Caco-2 (cell line): ENCODE results near the gene SLC4A1. TPM values are rescaled to one million over a fixed set of nuclear protein-coding genes. Genes with fewer than 3 reads are reported as not detected.

ENCODE experiments used
- BruUV-seq: library from RNA; stranded (reverse); fragments of 400-500 nt; replicated peaks from 2 replicates; lab custom pipeline; 2021; lab: Mats Ljungman, UMichigan
- CTCF ChIA-PET: fragments of 300-600 bp; sonication (Branson Sonifier 250); formaldehyde crosslinking; loops from one replicate; lab custom pipeline; 2022; ENCODE audit warnings: antibody characterized with exemption; lab: Charles Lee
- POLR2A ChIA-PET: fragments of 300-600 bp; sonication (Branson Sonifier 250); formaldehyde crosslinking; loops from one replicate; lab custom pipeline; 2022; ENCODE audit warnings: antibody characterized with exemption; lab: Charles Lee
- DNase-seq, 2 experiments: peaks; one replicate each; pipeline versions ENCODE4 v3.0.0 to v3.0.0-alpha.2; 2020 to 2022
- H3K27me3 ChIP-seq: replicated peaks from 2 replicates; pipeline ENCODE4 v1.6.0; 2011; ENCODE audit warnings: low read length; ENCODE audit not compliant: control insufficient read depth, insufficient read depth
- H3K36me3 ChIP-seq: 2 replicates; pipeline ENCODE4 v1.5.1; 2011; ENCODE audit warnings: low read length; ENCODE audit not compliant: control insufficient read depth, insufficient read depth
- H3K4me1 ChIP-seq: fragments of 250-450 bp; sonication (Bioruptor Pico); 2 replicates; pipeline ENCODE4 v1.5.1; 2020; ENCODE audit warnings: mild to moderate bottlenecking
- H3K4me3 ChIP-seq: 2 replicates; pipeline ENCODE4 v1.5.1; 2011; ENCODE audit warnings: low read depth, mild to moderate bottlenecking, control low read depth, low read length
- H3K9me3 ChIP-seq: fragments of 250-450 bp; sonication (Bioruptor Pico); 2 replicates; pipeline ENCODE4 v1.5.1; 2020; ENCODE audit warnings: mild to moderate bottlenecking, moderate library complexity
- H3K27ac Mint-ChIP-seq: one replicate; pipeline ENCODE4 v1.8.0; 2022; ENCODE audit warnings: mixed read lengths; ENCODE audit not compliant: unreplicated experiment
- H3K27me3 Mint-ChIP-seq: one replicate; pipeline ENCODE4 v1.8.0; 2022; ENCODE audit warnings: mixed read lengths; ENCODE audit not compliant: insufficient read depth, unreplicated experiment
- H3K36me3 Mint-ChIP-seq: one replicate; pipeline ENCODE4 v1.8.0; 2022; ENCODE audit warnings: mild to moderate bottlenecking, mixed read lengths; ENCODE audit not compliant: insufficient read depth, unreplicated experiment
- H3K4me1 Mint-ChIP-seq: one replicate; pipeline ENCODE4 v1.8.0; 2022; ENCODE audit warnings: low read depth, mixed read lengths; ENCODE audit not compliant: unreplicated experiment
- H3K4me3 Mint-ChIP-seq: one replicate; pipeline ENCODE4 v1.8.0; 2022; ENCODE audit warnings: mild to moderate bottlenecking, moderate library complexity, mixed read lengths; ENCODE audit not compliant: unreplicated experiment
- H3K9me3 Mint-ChIP-seq: one replicate; pipeline ENCODE4 v1.8.0; 2022; ENCODE audit warnings: mixed read lengths; ENCODE audit not compliant: unreplicated experiment
- intact Hi-C: fragments of 100-400 bp; cut with micrococcal nuclease; formaldehyde crosslinking; loops from one replicate; pipeline ENCODE4 v1.10.0; 2022; ENCODE audit not compliant: unreplicated experiment
- total RNA-seq: library from RNA; stranded (reverse); gene quantifications from 2 replicates; pipeline ENCODE4 v1.2.3, GENCODE V29; 2022
- TF ChIP-seq, protein P1 (sequence below), 2 experiments: fragments of 200-600 bp in 1 of 2; IDR thresholded peaks; 1 replicate in 1 of 2; 2 replicates in 1 of 2; pipeline versions ENCODE4 v1.5.1 to v1.8.0; 2011 to 2022; ENCODE audit warnings: antibody characterized with exemption in 1 of 2, control low read depth in 1 of 2, inconsistent platforms in 1 of 2, low read depth in 1 of 2, low read length in 1 of 2, mild to moderate bottlenecking in 1 of 2, moderate library complexity in 1 of 2; ENCODE audit not compliant: insufficient read depth in 1 of 2, severe bottlenecking in 1 of 2, unreplicated experiment in 1 of 2

The SLC4A1 gene
- total RNA-seq, 1 experiment from 2014 or later, result not detected

DNA sequence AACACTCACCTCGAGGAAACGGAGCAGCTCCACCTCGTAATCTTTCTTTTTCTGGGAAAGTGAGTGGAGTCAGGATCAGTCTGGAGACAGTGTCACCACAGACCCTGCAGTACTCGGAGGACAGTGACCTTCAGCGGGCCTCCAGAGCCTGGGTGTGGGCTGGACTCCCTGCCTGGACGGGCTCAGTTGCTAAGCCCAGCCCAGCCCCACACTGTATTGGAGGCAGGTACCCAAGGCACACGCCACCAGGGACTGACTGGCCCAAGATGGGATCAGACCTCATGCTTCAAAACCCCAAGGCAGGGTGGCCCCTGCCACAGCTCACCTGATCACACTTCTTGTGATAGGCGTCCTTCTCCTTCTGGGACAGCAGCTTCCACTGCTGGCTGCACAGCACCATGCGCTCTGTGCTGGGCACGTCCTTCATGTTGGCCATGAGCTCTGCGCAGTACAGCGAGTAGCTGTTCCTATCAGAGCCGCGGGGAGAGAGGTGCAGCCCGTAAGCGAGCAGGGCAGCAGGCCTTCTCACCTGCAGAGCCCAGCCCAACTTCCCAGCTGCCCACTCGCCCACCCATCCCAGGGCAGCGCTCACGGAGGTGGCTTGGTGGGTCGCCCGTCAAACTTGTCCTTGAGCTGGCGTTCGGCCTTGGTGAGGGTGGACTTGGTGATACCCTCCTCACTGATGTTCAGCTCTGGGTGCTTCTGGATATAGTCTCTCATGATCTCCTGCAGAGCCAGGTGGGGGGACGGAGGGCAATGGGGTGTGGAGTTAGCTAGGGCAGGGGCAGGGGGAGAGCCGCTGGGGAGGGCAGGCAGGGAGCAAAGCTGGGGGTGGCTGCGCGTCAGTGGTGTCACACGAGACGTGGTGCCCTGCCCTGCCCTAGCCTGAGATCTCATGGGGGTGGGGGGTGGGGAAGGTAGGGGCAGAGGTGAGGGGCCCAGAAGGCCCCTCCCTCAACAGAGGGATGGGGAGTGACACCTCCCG, 56.4 kb downstream of the SLC4A1 start:
- Mint-ChIP-seq H3K4me3 (no peak overlapping the region), H3K4me1 (no peaks in the 10 kb centered on the region), H3K27me3 (no peaks in the 10 kb centered on the region), H3K27ac (no peak overlapping the region), H3K36me3 (peaks cover 83% of the 10 kb centered on the region), H3K9me3 (no peaks in the 10 kb centered on the region)
- no peaks in the 10 kb centered on the region for H3K9me3 ChIP-seq
- ChIA-PET POLR2A (no interaction called here), CTCF (no interaction called here)
- H3K27me3 ChIP-seq, result no peaks in the 10 kb centered on the region
- DNase-seq, result no peak
- H3K36me3 ChIP-seq, result peaks cover 13% of the 10 kb centered on the region
- H3K4me3 ChIP-seq, result no peak overlapping the region
- no TSS peak for BruUV-seq
- TF ChIP-seq, protein P1, sequence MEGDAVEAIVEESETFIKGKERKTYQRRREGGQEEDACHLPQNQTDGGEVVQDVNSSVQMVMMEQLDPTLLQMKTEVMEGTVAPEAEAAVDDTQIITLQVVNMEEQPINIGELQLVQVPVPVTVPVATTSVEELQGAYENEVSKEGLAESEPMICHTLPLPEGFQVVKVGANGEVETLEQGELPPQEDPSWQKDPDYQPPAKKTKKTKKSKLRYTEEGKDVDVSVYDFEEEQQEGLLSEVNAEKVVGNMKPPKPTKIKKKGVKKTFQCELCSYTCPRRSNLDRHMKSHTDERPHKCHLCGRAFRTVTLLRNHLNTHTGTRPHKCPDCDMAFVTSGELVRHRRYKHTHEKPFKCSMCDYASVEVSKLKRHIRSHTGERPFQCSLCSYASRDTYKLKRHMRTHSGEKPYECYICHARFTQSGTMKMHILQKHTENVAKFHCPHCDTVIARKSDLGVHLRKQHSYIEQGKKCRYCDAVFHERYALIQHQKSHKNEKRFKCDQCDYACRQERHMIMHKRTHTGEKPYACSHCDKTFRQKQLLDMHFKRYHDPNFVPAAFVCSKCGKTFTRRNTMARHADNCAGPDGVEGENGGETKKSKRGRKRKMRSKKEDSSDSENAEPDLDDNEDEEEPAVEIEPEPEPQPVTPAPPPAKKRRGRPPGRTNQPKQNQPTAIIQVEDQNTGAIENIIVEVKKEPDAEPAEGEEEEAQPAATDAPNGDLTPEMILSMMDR (IDR thresholded peaks at IDR 0.05; ENCODE audit: insufficient read depth in 1 of 2, low read depth in 1 of 2, low read length in 1 of 2, severe bottlenecking in 1 of 2, unreplicated experiment in 1 of 2), result no peak
- H3K4me1 ChIP-seq, result no peaks in the 10 kb centered on the region
- intact Hi-C loops, result no loop called here

- Mint-ChIP-seq H3K4me3 (no peak overlapping the region), H3K9me3 (no peaks in the 10 kb centered on the region), H3K36me3 (peaks cover 73% of the 10 kb centered on the region), H3K4me1 (no peaks in the 10 kb centered on the region), H3K27ac (no peak overlapping the region), H3K27me3 (no peaks in the 10 kb centered on the region)
- TF ChIP-seq, protein P1 (IDR thresholded peaks at IDR 0.05; ENCODE audit: insufficient read depth in 1 of 2, low read depth in 1 of 2, low read length in 1 of 2, severe bottlenecking in 1 of 2, unreplicated experiment in 1 of 2), result peak; percentile 18 to 67
- H3K27me3 ChIP-seq, result no peaks in the 10 kb centered on the region
- ChIA-PET CTCF (interaction anchor here (1.2 kb wide), 2 partner anchors 9 to 11 kb away, joined by 3 to 7 read pairs; no protein-coding TSS in a partner anchor), POLR2A (interaction anchor here (0.6 kb wide), 1 partner anchor 8 kb away, joined by 9 read pairs; no protein-coding TSS in a partner anchor)
- peaks cover 9% of the 10 kb centered on the region for H3K36me3 ChIP-seq
- DNase-seq, result peak in 1 of 2 experiments; percentile 62
- no peak overlapping the region for H3K4me3 ChIP-seq
- intact Hi-C loops, result no loop called here
- H3K4me1 ChIP-seq, result no peaks in the 10 kb centered on the region
- no TSS peak for BruUV-seq
- no peaks in the 10 kb centered on the region for H3K9me3 ChIP-seq
Observed at GRCh38 chr17:44210342-44211192, 57.4 kb downstream of the SLC4A1 start.

DNA sequence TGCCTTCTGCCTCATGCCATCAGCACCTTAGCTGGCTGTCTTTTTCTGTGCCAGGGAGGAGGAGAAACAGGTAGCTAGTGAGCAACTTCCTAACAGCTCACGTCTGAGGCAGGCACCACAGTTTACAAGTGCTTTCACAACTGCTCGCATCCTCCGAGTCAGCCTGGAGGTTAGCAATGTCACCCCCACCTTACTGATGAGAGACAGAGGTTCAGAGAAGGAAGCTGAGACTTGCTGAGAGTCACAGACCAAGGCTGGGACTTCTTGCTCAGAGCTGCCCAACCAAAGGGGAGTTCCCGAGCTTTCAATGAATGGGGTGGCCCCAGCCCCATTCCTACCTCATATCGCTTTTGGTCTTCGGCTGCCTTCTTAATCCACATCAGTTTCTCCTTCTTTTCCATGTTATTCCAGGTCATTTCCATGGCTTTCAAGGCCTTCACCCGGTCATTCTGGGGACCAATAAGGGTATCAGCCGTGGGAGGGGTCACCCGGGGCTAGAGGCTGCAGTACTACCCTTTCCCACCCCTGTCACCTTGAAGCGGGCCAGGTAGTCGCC, 58.1 kb downstream of the SLC4A1 start:
- Histone ChIP-seq H3K9me3 (no peaks in the 10 kb centered on the region), H3K4me1 (no peaks in the 10 kb centered on the region), H3K4me3 (no peak overlapping the region), H3K27me3 (no peaks in the 10 kb centered on the region), H3K36me3 (peaks cover 5% of the 10 kb centered on the region)
- H3K4me3 Mint-ChIP-seq, result no peak overlapping the region
- peaks cover 66% of the 10 kb centered on the region for H3K36me3 Mint-ChIP-seq
- TF ChIP-seq, protein P1 (IDR thresholded peaks at IDR 0.05; ENCODE audit: insufficient read depth in 1 of 2, low read depth in 1 of 2, low read length in 1 of 2, severe bottlenecking in 1 of 2, unreplicated experiment in 1 of 2), result no peak
- no peak for DNase-seq
- intact Hi-C loops, result no loop called here
- H3K9me3 Mint-ChIP-seq, result no peaks in the 10 kb centered on the region
- BruUV-seq, result TSS peak; percentile 9
- ChIA-PET CTCF (interaction anchor here (1.2 kb wide), 2 partner anchors 8 to 12 kb away, joined by 3 to 7 read pairs; no protein-coding TSS in a partner anchor), POLR2A (no interaction called here)
- no peaks in the 10 kb centered on the region for H3K4me1 Mint-ChIP-seq
- no peak overlapping the region for H3K27ac Mint-ChIP-seq
- H3K27me3 Mint-ChIP-seq, result no peaks in the 10 kb centered on the region
